ENCODE results near the gene KICS2.

KICS2 gene

DNA sequence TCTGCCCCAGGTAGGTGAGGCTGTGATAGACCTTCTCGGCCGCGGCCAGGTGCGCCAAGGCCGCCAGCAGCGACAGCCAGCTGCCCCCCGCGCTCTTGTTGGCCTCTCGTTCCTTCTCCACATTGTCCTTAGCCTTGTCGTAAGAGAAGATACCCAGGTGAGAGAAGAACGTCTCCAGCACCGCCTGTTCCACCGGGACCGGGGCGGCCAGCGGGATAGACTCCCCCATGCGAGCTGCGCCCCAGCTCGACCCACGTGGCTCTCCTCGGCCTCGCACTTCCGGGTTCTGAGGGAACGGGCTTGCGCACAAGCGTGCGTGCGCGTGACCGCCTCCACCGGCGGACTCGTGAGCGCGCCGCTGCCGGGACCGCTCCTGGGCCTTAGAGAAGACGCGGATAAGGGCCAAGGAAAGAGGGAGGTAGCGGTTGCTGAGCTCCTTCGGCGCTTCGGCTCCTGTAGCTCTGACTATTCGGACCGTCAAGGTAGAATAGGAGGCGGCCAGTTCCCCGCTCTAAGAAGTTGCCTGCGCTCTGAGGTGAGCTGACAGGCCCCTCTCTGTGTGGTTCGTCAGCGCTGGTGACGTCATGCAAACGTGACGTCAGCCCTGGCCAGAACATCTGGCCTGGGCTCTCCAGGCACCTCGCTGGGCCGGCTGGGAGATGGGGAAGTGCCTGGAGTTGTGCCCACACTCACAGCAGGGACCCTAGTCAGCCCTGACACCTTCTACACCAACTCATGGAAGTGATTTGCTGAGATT, at the start of gene KICS2:
Gene KICS2 (minus strand): TSS at position 288 of the 757 bp plus-strand sequence. CDS start 59 bp downstream, at position 229.
- H3K4me1 Mint-ChIP-seq = peaks cover 37% of the 10 kb centered on the region
- ATAC-seq = peak; percentile 96

GRCh38 chr12:64270411-64270810, 48.3 kb upstream of the KICS2 start:
- ATAC-seq = no peak
- Mint-ChIP-seq H3K4me3 (no peak overlapping the region), H3K36me3 (ENCODE audit: low read depth) (no peaks in the 10 kb centered on the region), H3K27me3 (no peaks in the 10 kb centered on the region), H3K27ac (no peak overlapping the region), H3K9me3 (no peaks in the 10 kb centered on the region), H3K4me1 (no peaks in the 10 kb centered on the region)
- no peak for DNase-seq

More for the DNA sequence above, at the start of gene KICS2:
- DNase-seq = peak; percentile 88
- peak within 1 kb of the TSS; percentile 98 for H3K4me3 Mint-ChIP-seq
- H3K27ac Mint-ChIP-seq = peak within 1 kb of the TSS; percentile 98
- H3K36me3 Mint-ChIP-seq (ENCODE audit: low read depth) = peaks cover 2% of the 10 kb centered on the region
- H3K27me3 Mint-ChIP-seq = peaks cover 3% of the 10 kb centered on the region
- H3K9me3 Mint-ChIP-seq = no peaks in the 10 kb centered on the region

GRCh38 chr12:64269161-64269560, 47.1 kb upstream of the KICS2 start:
- ATAC-seq = no peak
- H3K9me3 Mint-ChIP-seq = no peaks in the 10 kb centered on the region
- no peak for DNase-seq
- H3K4me3 Mint-ChIP-seq = no peak overlapping the region
- no peaks in the 10 kb centered on the region for H3K36me3 Mint-ChIP-seq (ENCODE audit: low read depth)
- H3K27ac Mint-ChIP-seq = no peak overlapping the region
- no peaks in the 10 kb centered on the region for H3K4me1 Mint-ChIP-seq
- H3K27me3 Mint-ChIP-seq = no peaks in the 10 kb centered on the region

GRCh38 chr12:64268409-64268808, 46.3 kb upstream of the KICS2 start:
- Mint-ChIP-seq H3K9me3 (no peaks in the 10 kb centered on the region), H3K27ac (no peak overlapping the region), H3K36me3 (ENCODE audit: low read depth) (no peaks in the 10 kb centered on the region), H3K4me1 (no peaks in the 10 kb centered on the region), H3K27me3 (no peaks in the 10 kb centered on the region), H3K4me3 (no peak overlapping the region)
- no peak for DNase-seq
- no peak for ATAC-seq

DNA sequence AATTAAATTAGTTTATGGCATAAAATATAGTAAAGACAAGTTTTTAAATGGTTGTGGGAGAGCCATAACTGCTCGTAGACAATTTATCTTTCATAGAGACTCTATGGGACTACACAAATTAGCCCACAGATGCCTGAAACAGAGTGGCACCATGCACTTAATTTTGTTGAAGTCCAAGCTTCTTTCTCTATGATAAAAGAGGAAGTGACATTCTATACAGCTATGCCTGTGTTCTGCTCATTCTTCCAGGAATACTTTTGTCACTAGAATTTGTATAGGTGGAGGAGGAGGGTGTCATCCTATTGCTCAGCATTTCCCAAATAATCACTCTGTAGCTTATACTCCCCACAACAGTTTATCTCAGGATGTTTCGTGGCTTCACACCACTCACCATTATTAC, 43.7 kb upstream of the KICS2 start:
- Mint-ChIP-seq H3K4me1 (no peaks in the 10 kb centered on the region), H3K27me3 (no peaks in the 10 kb centered on the region), H3K9me3 (no peaks in the 10 kb centered on the region), H3K27ac (no peak overlapping the region), H3K4me3 (no peak overlapping the region), H3K36me3 (ENCODE audit: low read depth) (no peaks in the 10 kb centered on the region)
- DNase-seq (no peak), ATAC-seq (peak; percentile 28)

DNA sequence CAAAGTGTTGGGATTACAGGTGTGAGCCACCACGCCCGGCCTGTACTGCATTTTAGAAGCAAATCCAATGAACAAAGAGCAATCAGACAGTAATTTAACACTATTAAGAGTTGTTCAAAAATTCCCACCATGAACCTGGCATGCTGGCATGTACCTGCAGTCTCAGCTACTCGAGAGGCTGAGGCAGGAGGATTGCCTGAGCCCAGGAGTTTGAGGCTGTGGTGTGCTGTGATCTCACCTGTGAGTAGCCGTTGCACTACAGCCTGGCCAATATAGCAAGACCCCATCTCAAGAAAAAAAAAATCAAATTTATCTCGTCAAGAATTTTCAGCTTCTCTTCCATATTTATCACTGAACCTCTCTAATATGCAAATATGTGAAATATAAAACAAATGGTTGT, 39.7 kb upstream of the KICS2 start:
- no peak for DNase-seq
- Mint-ChIP-seq H3K36me3 (ENCODE audit: low read depth) (no peaks in the 10 kb centered on the region), H3K9me3 (no peaks in the 10 kb centered on the region), H3K4me1 (no peaks in the 10 kb centered on the region), H3K4me3 (no peak overlapping the region), H3K27me3 (no peaks in the 10 kb centered on the region), H3K27ac (no peak overlapping the region)
- ATAC-seq = no peak

GRCh38 chr12:64258576-64258975, 36.5 kb upstream of the KICS2 start:
- Mint-ChIP-seq H3K27me3 (no peaks in the 10 kb centered on the region), H3K9me3 (no peaks in the 10 kb centered on the region), H3K36me3 (ENCODE audit: low read depth) (no peaks in the 10 kb centered on the region), H3K4me3 (no peak overlapping the region), H3K27ac (no peak overlapping the region), H3K4me1 (no peaks in the 10 kb centered on the region)
- DNase-seq = no peak
- no peak for ATAC-seq

DNA sequence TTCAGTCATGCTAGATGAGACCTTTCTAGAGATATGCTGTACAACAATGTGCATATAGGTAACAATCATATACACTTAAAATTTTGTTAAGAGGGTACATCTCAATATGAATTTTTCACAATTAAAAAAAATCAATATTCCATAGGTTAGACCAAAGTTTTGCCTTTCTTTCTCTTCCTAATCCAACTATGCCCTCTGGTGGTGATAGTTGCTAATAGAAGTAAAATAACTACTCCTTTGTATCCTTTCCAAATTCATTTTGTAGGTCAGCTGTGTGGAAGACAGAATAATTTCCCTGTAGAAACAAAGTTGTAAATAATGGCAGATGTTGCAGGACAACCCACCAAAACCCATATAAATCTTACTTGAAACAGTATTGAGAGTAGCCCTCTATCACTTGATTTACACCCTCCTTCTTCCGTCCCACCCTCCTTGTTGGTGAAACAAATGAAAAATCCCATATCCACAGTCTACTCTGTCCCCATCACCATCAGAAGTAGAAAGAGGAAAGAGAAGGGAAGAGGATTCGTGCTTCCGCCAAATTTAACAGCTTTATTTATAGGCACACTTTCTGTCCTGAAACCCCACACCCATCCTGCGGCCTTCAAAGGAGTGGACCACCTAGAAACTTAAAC, 34.2 kb upstream of the KICS2 start:
- no peak for DNase-seq
- H3K27me3 Mint-ChIP-seq = no peaks in the 10 kb centered on the region
- no peak for ATAC-seq

DNA sequence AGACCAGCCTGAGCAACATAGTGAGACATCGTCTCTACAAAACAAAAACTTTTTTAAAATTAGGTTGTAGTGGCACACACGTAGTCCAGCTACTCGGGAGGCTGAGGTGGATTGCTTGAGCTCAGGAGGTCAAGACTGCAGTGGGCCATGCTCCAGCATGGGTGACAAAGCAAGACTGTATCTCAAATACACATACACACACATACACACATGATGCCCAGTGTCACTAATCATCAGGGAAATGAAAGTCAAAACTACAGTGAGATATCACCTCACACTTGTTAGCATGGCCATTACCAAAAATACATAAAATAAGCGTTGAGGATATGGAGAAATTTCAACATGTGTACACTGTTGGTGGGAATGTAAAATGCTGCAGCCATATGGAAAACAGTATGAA, 33.2 kb upstream of the KICS2 start:
- Mint-ChIP-seq H3K36me3 (ENCODE audit: low read depth) (no peaks in the 10 kb centered on the region), H3K27me3 (no peaks in the 10 kb centered on the region), H3K4me3 (no peak overlapping the region), H3K27ac (no peak overlapping the region), H3K9me3 (no peaks in the 10 kb centered on the region), H3K4me1 (no peaks in the 10 kb centered on the region)
- ATAC-seq (no peak), DNase-seq (no peak)

More for the DNA sequence above, 34.2 kb upstream of the KICS2 start:
- Mint-ChIP-seq H3K9me3 (no peaks in the 10 kb centered on the region), H3K4me3 (no peak overlapping the region), H3K27ac (no peak overlapping the region), H3K36me3 (ENCODE audit: low read depth) (no peaks in the 10 kb centered on the region), H3K4me1 (no peaks in the 10 kb centered on the region)

GRCh38 chr12:64253356-64253755, 31.3 kb upstream of the KICS2 start:
- no peak overlapping the region for H3K27ac Mint-ChIP-seq
- H3K9me3 Mint-ChIP-seq = no peaks in the 10 kb centered on the region
- H3K4me1 Mint-ChIP-seq = no peaks in the 10 kb centered on the region
- H3K27me3 Mint-ChIP-seq = no peaks in the 10 kb centered on the region
- no peaks in the 10 kb centered on the region for H3K36me3 Mint-ChIP-seq (ENCODE audit: low read depth)
- H3K4me3 Mint-ChIP-seq = no peak overlapping the region
- DNase-seq (no peak), ATAC-seq (no peak)

GRCh38 chr12:64252681-64253080, 30.6 kb upstream of the KICS2 start:
- Mint-ChIP-seq H3K27ac (no peak overlapping the region), H3K9me3 (no peaks in the 10 kb centered on the region)
- no peak for ATAC-seq

GRCh38 chr12:64243809-64244208, 21.7 kb upstream of the KICS2 start:
- no peaks in the 10 kb centered on the region for H3K9me3 Mint-ChIP-seq
- no peak overlapping the region for H3K27ac Mint-ChIP-seq
- peaks cover 2% of the 10 kb centered on the region for H3K27me3 Mint-ChIP-seq
- DNase-seq = no peak
- no peaks in the 10 kb centered on the region for H3K4me1 Mint-ChIP-seq
- no peak overlapping the region for H3K4me3 Mint-ChIP-seq
- H3K36me3 Mint-ChIP-seq (ENCODE audit: low read depth) = no peaks in the 10 kb centered on the region
- ATAC-seq = no peak

More at GRCh38 chr12:64252681-64253080, 30.6 kb upstream of the KICS2 start:
- no peak for DNase-seq
- Mint-ChIP-seq H3K27me3 (no peaks in the 10 kb centered on the region), H3K4me3 (no peak overlapping the region), H3K36me3 (ENCODE audit: low read depth) (no peaks in the 10 kb centered on the region), H3K4me1 (no peaks in the 10 kb centered on the region)

DNA sequence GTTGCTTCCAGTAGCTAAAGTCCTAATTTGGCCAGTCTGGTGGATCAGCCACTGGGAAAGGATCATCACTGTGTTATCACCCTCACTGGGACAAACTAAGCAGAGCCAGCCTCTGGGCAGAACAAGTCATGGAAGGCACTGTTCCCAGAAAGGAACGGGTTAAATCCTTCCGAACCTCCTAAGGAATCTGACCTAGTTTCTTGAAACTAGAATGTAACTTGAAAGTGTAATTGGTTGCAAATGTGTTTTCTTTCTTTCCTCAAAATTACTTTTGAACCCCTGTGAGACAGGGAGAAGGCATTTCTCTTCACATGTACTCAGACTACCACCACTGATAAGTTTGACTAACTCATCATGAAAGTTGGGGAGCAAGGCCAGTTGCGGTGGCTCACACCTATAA, 18.7 kb upstream of the KICS2 start:
- Mint-ChIP-seq H3K4me1 (no peaks in the 10 kb centered on the region), H3K27me3 (peaks cover 2% of the 10 kb centered on the region), H3K27ac (no peak overlapping the region), H3K36me3 (ENCODE audit: low read depth) (no peaks in the 10 kb centered on the region), H3K9me3 (no peaks in the 10 kb centered on the region), H3K4me3 (no peak overlapping the region)
- ATAC-seq (no peak), DNase-seq (no peak)

DNA sequence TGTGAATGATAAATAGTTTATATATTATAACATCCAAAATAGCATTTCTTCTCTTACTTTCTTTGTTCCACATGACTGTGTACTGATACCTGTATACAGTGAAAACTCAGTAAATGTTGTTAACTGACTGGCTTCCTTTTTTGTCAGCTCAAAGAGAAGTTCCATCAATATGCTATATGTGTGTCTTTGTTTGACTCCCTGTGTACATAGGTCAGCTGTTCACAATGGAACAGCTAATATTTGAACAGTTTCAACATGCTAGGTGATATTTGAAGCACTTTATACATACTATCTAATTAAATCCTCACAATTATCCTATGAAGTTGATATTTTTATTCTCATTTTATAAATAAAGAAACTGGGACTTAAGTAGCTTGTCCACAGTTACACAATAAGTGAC, 15.3 kb upstream of the KICS2 start:
- H3K9me3 Mint-ChIP-seq = no peaks in the 10 kb centered on the region

DNA sequence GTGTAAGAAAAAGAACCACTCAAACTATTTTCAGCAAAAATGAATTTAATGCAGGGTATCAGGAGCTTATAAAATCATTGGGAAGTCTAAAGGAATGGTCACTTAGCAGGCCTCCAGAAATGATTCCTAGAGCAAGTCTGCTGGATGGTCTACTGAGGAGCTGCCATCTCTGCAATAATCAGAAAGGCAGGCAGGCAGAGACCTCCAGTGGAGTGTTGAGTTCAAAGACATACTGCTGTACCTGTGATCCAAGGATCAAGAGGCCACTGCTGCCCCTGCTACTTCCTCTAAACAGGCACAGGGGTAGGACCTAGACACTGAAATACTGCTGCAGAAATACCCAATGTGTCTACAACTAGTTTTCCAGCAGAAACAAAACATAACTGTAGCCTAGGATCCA, 14.5 kb upstream of the KICS2 start:
- DNase-seq = no peak
- H3K27ac Mint-ChIP-seq = no peak overlapping the region
- no peak for ATAC-seq
- H3K9me3 Mint-ChIP-seq = no peaks in the 10 kb centered on the region
- peaks cover 6% of the 10 kb centered on the region for H3K27me3 Mint-ChIP-seq
- no peaks in the 10 kb centered on the region for H3K36me3 Mint-ChIP-seq (ENCODE audit: low read depth)
- H3K4me3 Mint-ChIP-seq = no peak overlapping the region
- H3K4me1 Mint-ChIP-seq = no peaks in the 10 kb centered on the region

More for the DNA sequence above, 15.3 kb upstream of the KICS2 start:
- Mint-ChIP-seq H3K4me1 (no peaks in the 10 kb centered on the region), H3K27ac (no peak overlapping the region), H3K27me3 (peaks cover 6% of the 10 kb centered on the region), H3K4me3 (no peak overlapping the region), H3K36me3 (ENCODE audit: low read depth) (no peaks in the 10 kb centered on the region)
- ATAC-seq (no peak), DNase-seq (no peak)
